Frontal cortex (tissue), 4 donors: ENCODE results near the gene ZCCHC14. TPM values are rescaled to one million over a fixed set of nuclear protein-coding genes. Genes with fewer than 3 reads are reported as not detected.
"Not testable (repeated sequence)": the region's sequence is repeated elsewhere in the genome, so short reads cannot be mapped to it uniquely, and the experiment has no call there.

Experiments used
- DNase-seq, 2 donors: peaks; one replicate each; pipeline ENCODE4 v3.0.0; 2012; ENCODE audit warnings: low spot score in 2 of 2
- FAIRE-seq: peaks from 2 replicates; lab custom pipeline; 2012; peaks lifted over from hg19 to GRCh38; lab: Jason Lieb, UNC
- total RNA-seq: library from RNA; depleted of rRNA; stranded (reverse); fragments of >200 nt; gene quantifications from one replicate; pipeline ENCODE4 v1.2.3, GENCODE V29; 2014
- donor health status: control.
- donor health status: control.
- donor health status: control.

The ZCCHC14 gene
- total RNA-seq, 1 donor from 2014 or later: 26.1 TPM

GRCh38 chr16:87526238-87526947 lies 33.6 kb upstream of the ZCCHC14 start:
- DNase-seq: no peak
- no peak for FAIRE-seq

- no peak for DNase-seq
- FAIRE-seq: no peak
Measured at GRCh38 chr16:87525352-87525751, 32.5 kb upstream of the ZCCHC14 start.

- DNase-seq (no peak), FAIRE-seq (no peak)
Measured at GRCh38 chr16:87524407-87524806, 31.6 kb upstream of the ZCCHC14 start.

- FAIRE-seq, DNase-seq: not testable (repeated sequence)
Measured at GRCh38 chr16:87523605-87524004, 30.8 kb upstream of the ZCCHC14 start.

- not testable (repeated sequence) for DNase-seq, FAIRE-seq
Measured at GRCh38 chr16:87521764-87522163, 28.9 kb upstream of the ZCCHC14 start.

GRCh38 chr16:87519170-87519569 lies 26.3 kb upstream of the ZCCHC14 start:
- not testable (repeated sequence) for FAIRE-seq, DNase-seq

- DNase-seq, FAIRE-seq: not testable (repeated sequence)
Measured at GRCh38 chr16:87518430-87519051, 25.7 kb upstream of the ZCCHC14 start.

- not testable (repeated sequence) for DNase-seq
Measured at GRCh38 chr16:87517610-87518429, 25.0 kb upstream of the ZCCHC14 start.

GRCh38 chr16:87516361-87516760 lies 23.5 kb upstream of the ZCCHC14 start:
- no peak for FAIRE-seq
- DNase-seq: no peak

More at GRCh38 chr16:87517610-87518429, 25.0 kb upstream of the ZCCHC14 start:
- not testable (repeated sequence) for FAIRE-seq

GRCh38 chr16:87515475-87516330 lies 22.9 kb upstream of the ZCCHC14 start:
- no peak for FAIRE-seq

GRCh38 chr16:87509778-87510177 lies 17.0 kb upstream of the ZCCHC14 start:
- FAIRE-seq, DNase-seq: not testable (repeated sequence)

More at GRCh38 chr16:87515475-87516330, 22.9 kb upstream of the ZCCHC14 start:
- DNase-seq: no peak

- no peak for DNase-seq
- FAIRE-seq: no peak
Measured at GRCh38 chr16:87507351-87508069, 14.7 kb upstream of the ZCCHC14 start.

GRCh38 chr16:87506423-87507350 lies 13.9 kb upstream of the ZCCHC14 start:
- FAIRE-seq (no peak), DNase-seq (no peak)

GRCh38 chr16:87505834-87506233 lies 13.0 kb upstream of the ZCCHC14 start:
- FAIRE-seq: no peak
- DNase-seq: no peak

GRCh38 chr16:87503232-87503937 lies 10.6 kb upstream of the ZCCHC14 start:
- not testable (repeated sequence) for FAIRE-seq, DNase-seq

- DNase-seq (no peak), FAIRE-seq (no peak)
Measured at GRCh38 chr16:87502308-87502969, 9.6 kb upstream of the ZCCHC14 start.

GRCh38 chr16:87501117-87501516 lies 8.3 kb upstream of the ZCCHC14 start:
- DNase-seq (no peak), FAIRE-seq (no peak)
